Endodermal cell (in vitro differentiated cells): ENCODE results near the gene UBE2H. TPM values are rescaled to one million over a fixed set of nuclear protein-coding genes. Genes with fewer than 3 reads are reported as not detected.

Source experiments
- DNase-seq: peaks from one replicate; pipeline ENCODE4 v3.0.0-alpha.2; 2017
- H3K27ac ChIP-seq: 2 replicates; pipeline ENCODE4 v1.5.1; 2013; ENCODE audit warnings: mild to moderate bottlenecking, low read depth, low read length, moderate library complexity
- H3K27me3 ChIP-seq: 2 replicates; pipeline ENCODE4 v1.6.1; 2013; ENCODE audit warnings: mild to moderate bottlenecking, low read length, moderate library complexity; ENCODE audit not compliant: insufficient read depth, control insufficient read depth, poor library complexity, severe bottlenecking
- H3K36me3 ChIP-seq: 2 replicates; pipeline ENCODE4 v1.7.0; 2013; ENCODE audit warnings: mild to moderate bottlenecking, low read length, moderate library complexity; ENCODE audit not compliant: control insufficient read depth, insufficient read depth
- H3K4me1 ChIP-seq: one replicate; pipeline ENCODE4 v1.7.0; 2013; ENCODE audit warnings: low read length; ENCODE audit not compliant: control insufficient read depth, insufficient read depth
- H3K4me3 ChIP-seq: 2 replicates; pipeline ENCODE4 v1.5.1; 2013; ENCODE audit warnings: mild to moderate bottlenecking, low read length, moderate library complexity
- H3K9ac ChIP-seq: 2 replicates; pipeline ENCODE4 v1.6.1; 2013; ENCODE audit warnings: mild to moderate bottlenecking, low read length, moderate library complexity; ENCODE audit not compliant: poor library complexity, severe bottlenecking; ENCODE audit errors: extremely low read depth
- H3K9me3 ChIP-seq: 2 replicates; pipeline ENCODE4 v1.6.1; 2013; ENCODE audit warnings: mild to moderate bottlenecking, low read length, moderate library complexity; ENCODE audit not compliant: control insufficient read depth
- H3K27ac Mint-ChIP-seq: 2 replicates; pipeline ENCODE4 v1.8.0; 2020; ENCODE audit warnings: mixed read lengths
- H3K27me3 Mint-ChIP-seq: 2 replicates; pipeline ENCODE4 v1.8.0; 2021; ENCODE audit warnings: mild to moderate bottlenecking, mixed read lengths; ENCODE audit not compliant: insufficient read depth
- H3K36me3 Mint-ChIP-seq: 2 replicates; pipeline ENCODE4 v1.8.0; 2020; ENCODE audit warnings: low read depth, mixed read lengths
- H3K4me1 Mint-ChIP-seq: 2 replicates; pipeline ENCODE4 v1.8.0; 2020; ENCODE audit warnings: mixed read lengths
- H3K4me3 Mint-ChIP-seq: 2 replicates; pipeline ENCODE4 v1.8.0; 2020; ENCODE audit warnings: mild to moderate bottlenecking, moderate library complexity, mixed read lengths
- H3K9me3 Mint-ChIP-seq: 2 replicates; pipeline ENCODE4 v1.8.0; 2020; ENCODE audit warnings: mild to moderate bottlenecking, mixed read lengths
- CTCF ChIP-seq: fragments of 200-600 bp; sonication (generic); conservative IDR thresholded peaks from 2 replicates; pipeline ENCODE4 v1.5.0; 2021; ENCODE audit warnings: antibody characterized with exemption, mild to moderate bottlenecking
- WGBS, 2 experiments: methylation state at CpG; one replicate each; pipeline versions ENCODE4 v1.1.5 to v1.1.7; 2013; ENCODE audit warnings: missing lambda C conversion rate in 2 of 2, mixed read lengths in 1 of 2; ENCODE audit not compliant: insufficient coverage in 1 of 2, insufficient read length in 1 of 2; 5-methylcytosine and 5-hydroxymethylcytosine counted together
- total RNA-seq, 2 donors: library from RNA; stranded (reverse); fragmentation: NEBNext Ultra II Directional in 1 of 2; extraction: Animal tissue kit (Norgen Biotek cat#: 25700) in 1 of 2; gene quantifications; 2 replicates in 1 of 2; 3 replicates in 1 of 2; pipeline ENCODE4 v1.2.1, GENCODE V29; 2021

Gene UBE2H
- total RNA-seq, 2 donors from 2014 or later: 74.5 to 74.7 TPM

GRCh38 chr7:129858490-129858889 lies 94.3 kb downstream of the UBE2H start:
- peaks cover 22% of the 10 kb centered on the region for H3K36me3 ChIP-seq
- H3K4me3 ChIP-seq: no peak overlapping the region
- Mint-ChIP-seq H3K4me1 (peaks cover 16% of the 10 kb centered on the region), H3K27me3 (no peaks in the 10 kb centered on the region), H3K27ac (no peak overlapping the region), H3K36me3 (peaks cover 10% of the 10 kb centered on the region), H3K9me3 (no peaks in the 10 kb centered on the region), H3K4me3 (no peak overlapping the region)
- H3K4me1 ChIP-seq: no peaks in the 10 kb centered on the region
- no peak for TF ChIP-seq CTCF
- no peak overlapping the region for H3K9ac ChIP-seq
- H3K9me3 ChIP-seq: no peaks in the 10 kb centered on the region
- H3K27me3 ChIP-seq: no peaks in the 10 kb centered on the region
- no peak overlapping the region for H3K27ac ChIP-seq
- DNase-seq: no peak
- WGBS, 2 experiments: 94 to 98% methylated on average over 2 of the region's 2 CpGs

- Mint-ChIP-seq H3K27me3 (no peaks in the 10 kb centered on the region), H3K27ac (no peak overlapping the region), H3K4me3 (no peak overlapping the region), H3K4me1 (peaks cover 4% of the 10 kb centered on the region), H3K9me3 (no peaks in the 10 kb centered on the region), H3K36me3 (peaks cover 10% of the 10 kb centered on the region)
- no peaks in the 10 kb centered on the region for H3K9me3 ChIP-seq
- H3K27me3 ChIP-seq: no peaks in the 10 kb centered on the region
- no peak for TF ChIP-seq CTCF
- H3K9ac ChIP-seq: no peak overlapping the region
- no peaks in the 10 kb centered on the region for H3K4me1 ChIP-seq
- WGBS, 2 experiments: 97% methylated on average over 1 of the region's 1 CpG; no CpG with 5 or more reads in 1 of the 2 experiments
- H3K27ac ChIP-seq: no peak overlapping the region
- H3K4me3 ChIP-seq: no peak overlapping the region
- H3K36me3 ChIP-seq: peaks cover 22% of the 10 kb centered on the region
- DNase-seq: no peak
Measured at GRCh38 chr7:129857313-129857712, 95.4 kb downstream of the UBE2H start.

- H3K27ac Mint-ChIP-seq: peak overlapping the region; percentile 55
- Histone ChIP-seq H3K36me3 (peaks cover 22% of the 10 kb centered on the region), H3K9me3 (no peaks in the 10 kb centered on the region), H3K4me1 (no peaks in the 10 kb centered on the region), H3K9ac (no peak overlapping the region), H3K4me3 (no peak overlapping the region), H3K27me3 (no peaks in the 10 kb centered on the region), H3K27ac (no peak overlapping the region)
- H3K4me3 Mint-ChIP-seq: no peak overlapping the region
- H3K4me1 Mint-ChIP-seq: peaks cover 4% of the 10 kb centered on the region
- no peaks in the 10 kb centered on the region for H3K9me3 Mint-ChIP-seq
- DNase-seq: no peak
- H3K27me3 Mint-ChIP-seq: no peaks in the 10 kb centered on the region
- TF ChIP-seq CTCF: no peak
- 96 to 100% methylated on average over 1 to 5 of the region's 5 CpGs for WGBS, 2 experiments
- peaks cover 12% of the 10 kb centered on the region for H3K36me3 Mint-ChIP-seq
Measured at GRCh38 chr7:129855935-129856717, 96.6 kb downstream of the UBE2H start.
